Loucy (cell line): ENCODE measurements around the gene MAML2.

ENCODE experiments used
- H2AFZ ChIP-seq: fragments of 200-600 bp; sonication (generic); 2 replicates; pipeline ENCODE4 v1.6.0; 2016; ENCODE audit warnings: antibody characterized with exemption, mild to moderate bottlenecking, low read length, moderate library complexity
- H3F3A ChIP-seq: fragments of 200-600 bp; 2 replicates; pipeline ENCODE4 v1.6.0; 2016; ENCODE audit warnings: antibody characterized with exemption, low read depth, mild to moderate bottlenecking
- H3K27me3 ChIP-seq: fragments of 200-600 bp; sonication (generic); 2 replicates; pipeline ENCODE4 v1.6.1; 2014; ENCODE audit warnings: low read length, mild to moderate bottlenecking; ENCODE audit not compliant: insufficient read depth, poor library complexity, severe bottlenecking
- H3K36me3 ChIP-seq: fragments of 200-600 bp; sonication (generic); 2 replicates; pipeline ENCODE4 v1.6.1; 2016; ENCODE audit warnings: low read length; ENCODE audit not compliant: insufficient read depth
- H3K4me1 ChIP-seq: fragments of 200-600 bp; sonication (generic); 2 replicates; pipeline ENCODE4 v1.5.1; 2014; ENCODE audit warnings: low read length, mild to moderate bottlenecking; ENCODE audit not compliant: insufficient read depth, poor library complexity, severe bottlenecking
- H3K4me2 ChIP-seq: fragments of 200-600 bp; sonication (generic); 2 replicates; pipeline ENCODE4 v1.6.0; 2014; ENCODE audit warnings: antibody characterized with exemption, low read length, low read depth, mild to moderate bottlenecking; ENCODE audit not compliant: poor library complexity, severe bottlenecking
- H3K4me3 ChIP-seq: fragments of 200-600 bp; sonication (generic); 2 replicates; pipeline ENCODE4 v1.5.1; 2014; ENCODE audit warnings: low read length, mild to moderate bottlenecking, mixed read lengths; ENCODE audit not compliant: poor library complexity, severe bottlenecking
- H3K79me2 ChIP-seq: fragments of 200-600 bp; sonication (generic); 2 replicates; pipeline ENCODE4 v1.6.1; 2014; ENCODE audit warnings: low read length; ENCODE audit not compliant: insufficient read depth
- H3K9ac ChIP-seq: fragments of 200-600 bp; sonication (generic); 2 replicates; pipeline ENCODE4 v1.6.0; 2014; ENCODE audit warnings: mild to moderate bottlenecking, low read depth, low read length, moderate library complexity; ENCODE audit not compliant: poor library complexity, severe bottlenecking
- H3K9me2 ChIP-seq: fragments of 200-600 bp; sonication (generic); replicated peaks from 2 replicates; pipeline ENCODE4 v1.6.1; 2016; ENCODE audit warnings: low read depth, low read length, mixed read lengths
- H3K9me3 ChIP-seq: fragments of 200-600 bp; sonication (generic); 2 replicates; pipeline ENCODE4 v1.6.1; 2014; ENCODE audit warnings: mild to moderate bottlenecking, antibody characterized with exemption, low read length, low read depth; ENCODE audit not compliant: insufficient read depth
- H4K20me1 ChIP-seq: fragments of 200-600 bp; sonication (generic); 2 replicates; pipeline ENCODE4 v1.6.0; 2014; ENCODE audit warnings: antibody characterized with exemption, low read length, mild to moderate bottlenecking; ENCODE audit not compliant: insufficient read depth, poor library complexity, severe bottlenecking
- EZH2phosphoT487 ChIP-seq: fragments of 200-600 bp; IDR thresholded peaks from 2 replicates; pipeline ENCODE4 v1.6.1; 2018; ENCODE audit warnings: antibody characterized with exemption, mild to moderate bottlenecking, moderate library complexity, borderline replicate concordance
- TF ChIP-seq, protein P1 (sequence below): fragments of 200-600 bp; sonication (generic); conservative IDR thresholded peaks from 2 replicates; pipeline ENCODE4 v1.5.1; 2014; ENCODE audit warnings: mild to moderate bottlenecking, antibody characterized with exemption, low read length

Gene MAML2

DNA sequence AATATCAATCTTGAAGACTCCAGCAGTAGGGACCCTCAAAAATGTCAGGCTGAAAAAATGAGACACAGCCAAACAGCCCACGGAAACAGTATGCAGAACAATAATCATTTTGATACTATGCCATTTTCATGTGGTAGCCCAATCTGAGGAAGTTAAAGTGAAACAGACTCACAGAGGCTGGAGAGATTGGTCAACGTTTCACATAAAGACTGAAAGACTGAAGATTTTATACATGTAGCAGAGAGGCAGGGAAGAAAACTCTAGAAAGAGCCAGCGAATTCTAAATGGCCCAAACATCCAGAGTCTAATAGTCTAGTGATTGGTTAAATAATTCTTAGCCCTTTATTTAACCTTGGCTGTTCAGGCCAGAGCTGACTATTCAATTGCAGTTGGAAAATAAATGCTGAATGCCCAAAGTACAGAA lies 49.4 kb downstream of the MAML2 start:
- no peaks in the 10 kb centered on the region for H3K9me2 ChIP-seq
- H3K79me2 ChIP-seq: no peaks in the 10 kb centered on the region
- H3K4me3 ChIP-seq: no peak overlapping the region
- no peak overlapping the region for H3K4me2 ChIP-seq
- H3F3A ChIP-seq: no peaks in the 10 kb centered on the region
- H2AFZ ChIP-seq: no peak overlapping the region
- H3K36me3 ChIP-seq: no peaks in the 10 kb centered on the region
- no peaks in the 10 kb centered on the region for H3K27me3 ChIP-seq
- peaks cover 4% of the 10 kb centered on the region for H3K4me1 ChIP-seq
- no peaks in the 10 kb centered on the region for H4K20me1 ChIP-seq
- H3K9ac ChIP-seq: no peak overlapping the region
- no peak for TF ChIP-seq EZH2phosphoT487
- TF ChIP-seq, protein P1, sequence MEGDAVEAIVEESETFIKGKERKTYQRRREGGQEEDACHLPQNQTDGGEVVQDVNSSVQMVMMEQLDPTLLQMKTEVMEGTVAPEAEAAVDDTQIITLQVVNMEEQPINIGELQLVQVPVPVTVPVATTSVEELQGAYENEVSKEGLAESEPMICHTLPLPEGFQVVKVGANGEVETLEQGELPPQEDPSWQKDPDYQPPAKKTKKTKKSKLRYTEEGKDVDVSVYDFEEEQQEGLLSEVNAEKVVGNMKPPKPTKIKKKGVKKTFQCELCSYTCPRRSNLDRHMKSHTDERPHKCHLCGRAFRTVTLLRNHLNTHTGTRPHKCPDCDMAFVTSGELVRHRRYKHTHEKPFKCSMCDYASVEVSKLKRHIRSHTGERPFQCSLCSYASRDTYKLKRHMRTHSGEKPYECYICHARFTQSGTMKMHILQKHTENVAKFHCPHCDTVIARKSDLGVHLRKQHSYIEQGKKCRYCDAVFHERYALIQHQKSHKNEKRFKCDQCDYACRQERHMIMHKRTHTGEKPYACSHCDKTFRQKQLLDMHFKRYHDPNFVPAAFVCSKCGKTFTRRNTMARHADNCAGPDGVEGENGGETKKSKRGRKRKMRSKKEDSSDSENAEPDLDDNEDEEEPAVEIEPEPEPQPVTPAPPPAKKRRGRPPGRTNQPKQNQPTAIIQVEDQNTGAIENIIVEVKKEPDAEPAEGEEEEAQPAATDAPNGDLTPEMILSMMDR: no peak
- H3K9me3 ChIP-seq: no peaks in the 10 kb centered on the region

DNA sequence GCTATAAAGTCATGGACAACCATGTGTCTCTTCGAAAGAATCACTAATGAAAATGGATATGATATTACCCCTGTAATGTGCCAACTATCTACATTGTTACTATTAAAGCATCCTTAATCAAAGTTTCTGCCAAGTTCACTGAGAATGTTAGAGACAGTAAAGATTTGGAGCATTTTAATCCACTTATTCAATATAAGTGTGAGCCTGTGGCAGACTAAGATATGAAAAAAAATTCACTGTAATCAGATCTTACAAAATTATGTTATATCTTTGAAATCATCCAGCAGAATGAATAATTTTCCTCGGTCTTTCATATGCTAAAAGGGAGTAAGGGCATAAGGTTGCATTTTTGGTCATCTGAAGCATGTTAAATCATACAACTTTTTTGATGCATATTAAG lies 49.9 kb downstream of the MAML2 start:
- H3K27me3 ChIP-seq: no peaks in the 10 kb centered on the region
- H3K9ac ChIP-seq: no peak overlapping the region
- peaks cover 4% of the 10 kb centered on the region for H3K4me1 ChIP-seq
- no peak overlapping the region for H3K4me2 ChIP-seq
- no peaks in the 10 kb centered on the region for H4K20me1 ChIP-seq
- no peak for TF ChIP-seq EZH2phosphoT487
- TF ChIP-seq, protein P1: no peak
- H3K9me3 ChIP-seq: no peaks in the 10 kb centered on the region
- H3K36me3 ChIP-seq: no peaks in the 10 kb centered on the region
- no peaks in the 10 kb centered on the region for H3K79me2 ChIP-seq
- H3K4me3 ChIP-seq: no peak overlapping the region
- no peaks in the 10 kb centered on the region for H3F3A ChIP-seq
- H2AFZ ChIP-seq: no peak overlapping the region
- H3K9me2 ChIP-seq: no peaks in the 10 kb centered on the region

DNA sequence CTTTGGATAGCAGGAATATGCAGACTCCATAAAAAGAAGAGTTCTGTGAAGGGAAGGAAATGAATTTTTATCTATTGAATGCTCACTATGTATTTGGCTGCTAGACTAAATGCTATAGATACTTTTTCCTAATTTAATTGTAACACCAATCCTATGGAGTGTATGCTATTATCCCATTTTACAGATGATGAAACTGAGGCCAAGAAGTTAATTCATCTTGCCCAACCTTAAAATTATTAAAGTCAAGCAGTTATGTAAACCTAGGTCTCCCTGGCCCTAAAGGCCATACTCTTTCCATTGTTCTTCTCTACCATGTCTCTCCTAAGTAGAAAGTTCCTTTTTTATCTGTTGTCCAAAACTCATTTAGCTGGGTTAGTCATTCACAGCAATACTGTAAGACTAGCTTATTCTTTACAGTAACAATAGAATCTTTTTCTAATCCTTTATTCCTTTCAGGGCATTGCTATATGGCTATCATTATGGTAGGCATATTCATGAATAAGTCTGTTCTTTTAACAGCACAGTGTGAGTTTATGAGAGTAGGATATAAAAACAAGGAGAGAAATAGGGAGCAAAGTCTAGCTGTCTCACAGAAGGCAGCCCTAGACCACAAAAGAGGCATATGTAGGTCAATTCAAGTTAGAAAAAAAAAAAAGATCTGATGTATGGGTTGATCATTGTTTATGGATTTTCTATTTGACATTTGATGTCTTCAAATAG lies 50.5 kb downstream of the MAML2 start:
- H3F3A ChIP-seq: no peaks in the 10 kb centered on the region
- TF ChIP-seq EZH2phosphoT487: no peak
- TF ChIP-seq, protein P1: no peak
- H3K4me3 ChIP-seq: no peak overlapping the region
- H3K36me3 ChIP-seq: no peaks in the 10 kb centered on the region
- no peaks in the 10 kb centered on the region for H4K20me1 ChIP-seq
- H2AFZ ChIP-seq: no peak overlapping the region
- no peaks in the 10 kb centered on the region for H3K9me2 ChIP-seq
- H3K79me2 ChIP-seq: no peaks in the 10 kb centered on the region
- no peaks in the 10 kb centered on the region for H3K9me3 ChIP-seq
- H3K4me2 ChIP-seq: no peak overlapping the region
- peaks cover 4% of the 10 kb centered on the region for H3K4me1 ChIP-seq
- H3K9ac ChIP-seq: no peak overlapping the region
- no peaks in the 10 kb centered on the region for H3K27me3 ChIP-seq
